Neural cell (in vitro differentiated cells): ENCODE measurements around the gene SEC14L6. TPM values are rescaled to one million over a fixed set of nuclear protein-coding genes. Genes with fewer than 3 reads are reported as not detected.
"Not testable (repeated sequence)": the region's sequence is repeated elsewhere in the genome, so short reads cannot be mapped to it uniquely, and the experiment has no call there.

Experiments
- H2AFZ ChIP-seq: fragments of 200-600, 300-800 bp; sonication (generic), shearing (Covaris generic); 2 replicates; pipeline ENCODE4 v1.6.0; 2014; ENCODE audit warnings: low read depth, mild to moderate bottlenecking, antibody characterized with exemption, low read length, moderate library complexity
- H3F3A ChIP-seq: fragments of 200-600 bp; shearing (Covaris generic); 2 replicates; pipeline ENCODE4 v1.6.1; 2016; ENCODE audit warnings: mild to moderate bottlenecking, moderate library complexity, mixed read lengths, antibody characterized with exemption, low read length; ENCODE audit not compliant: insufficient read depth, poor library complexity, severe bottlenecking
- H3K27ac ChIP-seq: fragments of 200-600, 300-800 bp; sonication (generic), shearing (Covaris generic); 2 replicates; pipeline ENCODE4 v1.5.1; 2014; ENCODE audit warnings: mild to moderate bottlenecking, low read length, moderate library complexity
- H3K27me3 ChIP-seq: fragments of 300-800, 200-600 bp; sonication (generic), shearing (Covaris generic); 2 replicates; pipeline ENCODE4 v1.6.0; 2014; ENCODE audit warnings: mild to moderate bottlenecking, low read depth, low read length, moderate library complexity; ENCODE audit not compliant: insufficient read depth
- H3K36me3 ChIP-seq: fragments of 300-800, 200-600 bp; sonication (generic), shearing (Covaris generic); 2 replicates; pipeline ENCODE4 v1.5.1; 2014; ENCODE audit warnings: mild to moderate bottlenecking, antibody characterized with exemption, low read length, moderate library complexity; ENCODE audit not compliant: insufficient read depth
- H3K4me2 ChIP-seq: fragments of 300-800, 200-600 bp; sonication (generic), shearing (Covaris generic); 2 replicates; pipeline ENCODE4 v1.6.0; 2014; ENCODE audit warnings: mild to moderate bottlenecking, low read length
- H3K4me3 ChIP-seq: fragments of 300-800, 200-600 bp; sonication (generic), shearing (Covaris generic); 2 replicates; pipeline ENCODE4 v1.5.1; 2014; ENCODE audit warnings: mild to moderate bottlenecking, low read length, moderate library complexity
- H3K79me2 ChIP-seq: fragments of 200-600 bp; shearing (Covaris generic); replicated peaks from 2 replicates; pipeline ENCODE4 v1.6.0; 2014; ENCODE audit warnings: mild to moderate bottlenecking, low read length, moderate library complexity; ENCODE audit not compliant: insufficient read depth
- H3K9ac ChIP-seq: fragments of 300-800, 200-600 bp; sonication (generic), shearing (Covaris generic); 2 replicates; pipeline ENCODE4 v1.6.1; 2016; ENCODE audit warnings: mild to moderate bottlenecking, low read length, mixed read lengths
- H3K9me2 ChIP-seq: fragments of 200-600 bp; shearing (Covaris generic); 2 replicates; pipeline ENCODE4 v1.6.1; 2016; ENCODE audit warnings: mild to moderate bottlenecking, low read length, mixed read lengths; ENCODE audit not compliant: insufficient read depth
- H3K9me3 ChIP-seq: fragments of 200-600, 300-800 bp; sonication (generic), shearing (Covaris generic); 2 replicates; pipeline ENCODE4 v1.6.1; 2016; ENCODE audit warnings: mild to moderate bottlenecking, mixed run types, low read length, moderate library complexity, mixed read lengths
- H4K20me1 ChIP-seq: fragments of 200-600 bp; shearing (Covaris generic); 2 replicates; pipeline ENCODE4 v1.6.1; 2016; ENCODE audit warnings: mild to moderate bottlenecking, mixed run types; ENCODE audit not compliant: insufficient read depth
- EP300 ChIP-seq: fragments of 450-650 bp; conservative IDR thresholded peaks from 2 replicates; pipeline ENCODE4 v1.6.1; 2014; ENCODE audit warnings: antibody characterized with exemption, mild to moderate bottlenecking, moderate library complexity; ENCODE audit not compliant: poor library complexity, severe bottlenecking
- EZH2 ChIP-seq: fragments of 200-600, 300-800 bp; shearing (Covaris generic), sonication (generic); IDR thresholded peaks from 2 replicates; pipeline ENCODE4 v1.6.1; 2014; ENCODE audit warnings: antibody characterized with exemption, low read length, borderline replicate concordance, mild to moderate bottlenecking; ENCODE audit not compliant: insufficient read depth, poor library complexity, severe bottlenecking
- MXI1 ChIP-seq: fragments of 450-650 bp; conservative IDR thresholded peaks from 2 replicates; pipeline ENCODE4 v1.6.1; 2014; ENCODE audit warnings: antibody characterized with exemption, mild to moderate bottlenecking; ENCODE audit not compliant: poor library complexity, severe bottlenecking
- POLR2AphosphoS5 ChIP-seq: IDR thresholded peaks from 2 replicates; pipeline ENCODE4 v1.6.1; 2012
- RAD21 ChIP-seq: fragments of 450-650 bp; conservative IDR thresholded peaks from 2 replicates; pipeline ENCODE4 v1.6.1; 2014; ENCODE audit warnings: antibody characterized with exemption, mild to moderate bottlenecking, moderate library complexity
- REST ChIP-seq: IDR thresholded peaks from 2 replicates; pipeline ENCODE4 v1.6.1; 2012; ENCODE audit warnings: borderline replicate concordance
- SMC3 ChIP-seq: fragments of 450-650 bp; conservative IDR thresholded peaks from 2 replicates; pipeline ENCODE4 v1.6.1; 2014; ENCODE audit warnings: antibody characterized with exemption, mild to moderate bottlenecking, moderate library complexity; ENCODE audit not compliant: poor library complexity
- TAF1 ChIP-seq: IDR thresholded peaks from 2 replicates; pipeline ENCODE4 v1.6.1; 2012; ENCODE audit warnings: low read depth
- polyA plus RNA-seq: library from polyadenylated mRNA; depleted of rRNA; stranded (reverse); fragments of >200 nt; gene quantifications from 2 replicates; pipeline ENCODE4 v1.2.3, GENCODE V29; 2014
- TF ChIP-seq, protein P1 (sequence below): fragments of 450-650 bp; IDR thresholded peaks from 2 replicates; pipeline ENCODE4 v1.5.1; 2014; ENCODE audit warnings: antibody characterized with exemption, mild to moderate bottlenecking, moderate library complexity; ENCODE audit not compliant: poor library complexity, severe bottlenecking

SEC14L6 gene
- polyA plus RNA-seq, 1 donor from 2014 or later, result not detected

DNA sequence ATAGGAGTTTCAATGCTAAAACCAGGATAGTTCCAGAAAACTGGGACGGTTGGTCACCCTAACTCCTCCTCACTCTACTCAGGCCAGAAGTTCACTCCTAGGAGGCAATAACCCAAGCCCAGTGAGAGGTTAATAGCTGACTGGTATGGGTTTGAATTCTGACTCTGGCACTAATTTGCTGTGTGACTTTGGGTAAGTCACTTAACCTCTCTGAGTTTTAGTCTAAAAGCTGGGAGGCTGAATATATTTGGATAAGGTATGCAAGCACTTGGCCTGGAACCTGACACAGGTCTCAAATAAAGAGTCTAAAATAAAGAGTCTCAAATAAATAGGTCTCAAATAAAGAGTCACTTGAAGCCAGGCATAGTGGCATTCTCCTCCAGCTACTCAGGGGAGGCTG, 6.2 kb upstream of the SEC14L6 start:
- no peak overlapping the region for H3K4me3 ChIP-seq
- H2AFZ ChIP-seq, result no peak overlapping the region
- no peaks in the 10 kb centered on the region for H3K9me2 ChIP-seq
- H3K4me2 ChIP-seq, result no peak overlapping the region
- no peaks in the 10 kb centered on the region for H3K9me3 ChIP-seq
- no peaks in the 10 kb centered on the region for H3K27me3 ChIP-seq
- no peaks in the 10 kb centered on the region for H3K79me2 ChIP-seq
- H3K9ac ChIP-seq, result no peak overlapping the region
- H3F3A ChIP-seq, result no peaks in the 10 kb centered on the region
- H3K36me3 ChIP-seq, result no peaks in the 10 kb centered on the region
- no peaks in the 10 kb centered on the region for H4K20me1 ChIP-seq
- no peak overlapping the region for H3K27ac ChIP-seq
- TF ChIP-seq, protein P1, sequence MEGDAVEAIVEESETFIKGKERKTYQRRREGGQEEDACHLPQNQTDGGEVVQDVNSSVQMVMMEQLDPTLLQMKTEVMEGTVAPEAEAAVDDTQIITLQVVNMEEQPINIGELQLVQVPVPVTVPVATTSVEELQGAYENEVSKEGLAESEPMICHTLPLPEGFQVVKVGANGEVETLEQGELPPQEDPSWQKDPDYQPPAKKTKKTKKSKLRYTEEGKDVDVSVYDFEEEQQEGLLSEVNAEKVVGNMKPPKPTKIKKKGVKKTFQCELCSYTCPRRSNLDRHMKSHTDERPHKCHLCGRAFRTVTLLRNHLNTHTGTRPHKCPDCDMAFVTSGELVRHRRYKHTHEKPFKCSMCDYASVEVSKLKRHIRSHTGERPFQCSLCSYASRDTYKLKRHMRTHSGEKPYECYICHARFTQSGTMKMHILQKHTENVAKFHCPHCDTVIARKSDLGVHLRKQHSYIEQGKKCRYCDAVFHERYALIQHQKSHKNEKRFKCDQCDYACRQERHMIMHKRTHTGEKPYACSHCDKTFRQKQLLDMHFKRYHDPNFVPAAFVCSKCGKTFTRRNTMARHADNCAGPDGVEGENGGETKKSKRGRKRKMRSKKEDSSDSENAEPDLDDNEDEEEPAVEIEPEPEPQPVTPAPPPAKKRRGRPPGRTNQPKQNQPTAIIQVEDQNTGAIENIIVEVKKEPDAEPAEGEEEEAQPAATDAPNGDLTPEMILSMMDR, result no peak
- TF ChIP-seq EZH2 (no peak), SMC3 (no peak), RAD21 (no peak), POLR2AphosphoS5 (no peak), MXI1 (no peak), REST (no peak), EP300 (no peak), TAF1 (no peak)

DNA sequence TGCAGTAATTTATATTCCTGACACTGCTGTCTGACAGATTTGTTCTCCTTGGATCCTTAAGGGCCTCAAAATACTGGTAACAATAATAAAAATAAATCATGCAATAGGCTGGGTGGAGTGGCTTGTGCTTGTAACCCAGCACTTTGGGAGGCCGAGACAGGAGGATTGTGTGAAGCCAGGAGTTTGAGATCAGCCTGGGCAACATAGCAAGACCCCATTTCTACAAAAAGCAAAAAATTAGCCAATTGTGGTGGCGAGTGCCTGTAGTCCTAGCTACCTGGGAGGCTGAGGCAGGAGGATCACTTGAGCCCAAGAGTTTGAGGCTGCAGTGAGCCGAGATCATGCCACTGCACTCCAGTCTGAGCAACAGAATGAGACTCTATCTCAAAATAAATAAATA, 5.3 kb upstream of the SEC14L6 start:
- not testable (repeated sequence) for H3K9me2 ChIP-seq, H2AFZ ChIP-seq, H3K4me3 ChIP-seq, H4K20me1 ChIP-seq, H3K27me3 ChIP-seq, H3K4me2 ChIP-seq, H3F3A ChIP-seq, H3K9me3 ChIP-seq, H3K27ac ChIP-seq, H3K9ac ChIP-seq, H3K79me2 ChIP-seq, H3K36me3 ChIP-seq

DNA sequence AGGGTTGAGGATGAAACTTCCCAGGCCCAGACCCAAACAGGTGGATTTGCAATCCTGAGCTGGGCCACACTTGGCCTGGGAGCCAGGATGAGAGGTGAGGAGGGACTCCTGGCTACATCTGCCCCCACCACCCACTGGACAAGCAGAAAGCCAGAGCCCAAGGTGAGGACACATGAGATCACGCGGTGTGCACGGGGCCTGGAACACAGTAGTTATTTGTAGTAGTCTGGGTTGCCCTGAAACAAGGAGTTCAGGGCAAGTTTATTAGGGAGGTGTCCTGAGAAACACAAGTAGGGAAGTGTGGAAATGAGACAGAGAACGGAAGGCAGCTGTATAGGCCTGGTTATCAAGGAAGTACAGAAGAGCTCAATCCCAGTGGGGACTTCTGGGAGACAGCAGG, 647 bp upstream of the SEC14L6 start:
- Histone ChIP-seq H3F3A (no peaks in the 10 kb centered on the region), H3K4me3 (no peak overlapping the region), H3K9me3 (no peaks in the 10 kb centered on the region), H3K79me2 (no peaks in the 10 kb centered on the region), H3K27ac (no peak overlapping the region), H3K9me2 (no peaks in the 10 kb centered on the region), H3K36me3 (no peaks in the 10 kb centered on the region), H3K4me2 (no peak overlapping the region), H4K20me1 (no peaks in the 10 kb centered on the region), H3K27me3 (peaks cover 11% of the 10 kb centered on the region), H2AFZ (no peak overlapping the region), H3K9ac (no peak overlapping the region)
- TF ChIP-seq MXI1, result no peak
- TF ChIP-seq EP300, result no peak
- no peak for TF ChIP-seq SMC3
- no peak for TF ChIP-seq EZH2
- no peak for TF ChIP-seq TAF1
- no peak for TF ChIP-seq RAD21
- no peak for TF ChIP-seq POLR2AphosphoS5
- TF ChIP-seq REST, result no peak
- TF ChIP-seq, protein P1, result no peak
